ENCODE data around the gene MAP3K7CL. TPM values are rescaled to one million over a fixed set of nuclear protein-coding genes. Genes with fewer than 3 reads are reported as not detected.

The MAP3K7CL gene
- total RNA-seq, 6 experiments from 2014 or later = 6.2 to 11.4 (median 7.6) TPM

GRCh38 chr21:29193901-29194300 lies 63.5 kb downstream of the MAP3K7CL start:
- H3K4me3 Mint-ChIP-seq = no peak overlapping the region
- no peak for DNase-seq
- no peaks in the 10 kb centered on the region for H3K9me3 Mint-ChIP-seq
- H3K36me3 Mint-ChIP-seq (ENCODE audit: low read depth) = 0 out of 2 replicates have a peak, but pooled peaks cover 5% of the 10 kb centered on the region
- H3K4me1 Mint-ChIP-seq (ENCODE audit: low read depth) = peaks cover 82% of the 10 kb centered on the region
- no peaks in the 10 kb centered on the region for H3K27me3 Mint-ChIP-seq (ENCODE audit: insufficient read depth)
- H3K27ac Mint-ChIP-seq = no peak overlapping the region
- TF ChIP-seq, protein P1, sequence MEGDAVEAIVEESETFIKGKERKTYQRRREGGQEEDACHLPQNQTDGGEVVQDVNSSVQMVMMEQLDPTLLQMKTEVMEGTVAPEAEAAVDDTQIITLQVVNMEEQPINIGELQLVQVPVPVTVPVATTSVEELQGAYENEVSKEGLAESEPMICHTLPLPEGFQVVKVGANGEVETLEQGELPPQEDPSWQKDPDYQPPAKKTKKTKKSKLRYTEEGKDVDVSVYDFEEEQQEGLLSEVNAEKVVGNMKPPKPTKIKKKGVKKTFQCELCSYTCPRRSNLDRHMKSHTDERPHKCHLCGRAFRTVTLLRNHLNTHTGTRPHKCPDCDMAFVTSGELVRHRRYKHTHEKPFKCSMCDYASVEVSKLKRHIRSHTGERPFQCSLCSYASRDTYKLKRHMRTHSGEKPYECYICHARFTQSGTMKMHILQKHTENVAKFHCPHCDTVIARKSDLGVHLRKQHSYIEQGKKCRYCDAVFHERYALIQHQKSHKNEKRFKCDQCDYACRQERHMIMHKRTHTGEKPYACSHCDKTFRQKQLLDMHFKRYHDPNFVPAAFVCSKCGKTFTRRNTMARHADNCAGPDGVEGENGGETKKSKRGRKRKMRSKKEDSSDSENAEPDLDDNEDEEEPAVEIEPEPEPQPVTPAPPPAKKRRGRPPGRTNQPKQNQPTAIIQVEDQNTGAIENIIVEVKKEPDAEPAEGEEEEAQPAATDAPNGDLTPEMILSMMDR (IDR thresholded peaks at IDR 0.05) = no peak

DNA sequence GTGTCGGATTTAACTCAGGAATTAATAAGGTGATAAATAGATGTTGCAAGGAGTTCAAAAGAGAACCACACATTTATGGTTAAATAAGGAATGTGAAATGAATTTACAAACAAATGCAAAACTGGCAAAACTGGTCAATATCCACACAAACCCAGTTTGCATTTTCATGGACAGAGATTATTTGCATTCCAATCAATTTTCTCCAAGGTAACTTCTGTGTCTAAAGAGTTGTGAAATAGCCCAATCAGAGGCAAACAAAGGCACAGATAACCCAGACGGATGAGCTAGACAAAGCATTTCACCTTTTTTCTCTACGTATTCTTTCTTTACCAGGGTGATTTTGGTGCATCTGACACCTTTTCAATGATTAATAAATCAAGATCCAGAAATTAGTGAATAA lies 63.9 kb downstream of the MAP3K7CL start:
- H3K4me1 Mint-ChIP-seq (ENCODE audit: low read depth) = peaks cover 78% of the 10 kb centered on the region
- H3K9me3 Mint-ChIP-seq = no peaks in the 10 kb centered on the region
- H3K27me3 Mint-ChIP-seq (ENCODE audit: insufficient read depth) = no peaks in the 10 kb centered on the region
- DNase-seq = no peak
- H3K27ac Mint-ChIP-seq = peak overlapping the region; percentile 89; the same call in 1 of the 2 replicates
- peak overlapping the region; percentile 86 for H3K4me3 Mint-ChIP-seq
- H3K36me3 Mint-ChIP-seq (ENCODE audit: low read depth) = 0 out of 2 replicates have a peak, but pooled peaks cover 5% of the 10 kb centered on the region
- TF ChIP-seq, protein P1 (IDR thresholded peaks at IDR 0.05) = no peak

GRCh38 chr21:29194847-29195246 lies 64.4 kb downstream of the MAP3K7CL start:
- H3K9me3 Mint-ChIP-seq = no peaks in the 10 kb centered on the region
- 0 out of 2 replicates have a peak, but pooled peaks cover 5% of the 10 kb centered on the region for H3K36me3 Mint-ChIP-seq (ENCODE audit: low read depth)
- no peaks in the 10 kb centered on the region for H3K27me3 Mint-ChIP-seq (ENCODE audit: insufficient read depth)
- peaks cover 73% of the 10 kb centered on the region for H3K4me1 Mint-ChIP-seq (ENCODE audit: low read depth)
- H3K27ac Mint-ChIP-seq = peak overlapping the region; percentile 89
- TF ChIP-seq, protein P1 (IDR thresholded peaks at IDR 0.05) = no peak
- DNase-seq = peak; percentile 41
- peak overlapping the region; percentile 86 for H3K4me3 Mint-ChIP-seq

- peak overlapping the region; percentile 89 for H3K27ac Mint-ChIP-seq
- TF ChIP-seq, protein P1 (IDR thresholded peaks at IDR 0.05) = peak; percentile 64
- DNase-seq = peak; percentile 79
Observed at GRCh38 chr21:29195981-29196669, 65.7 kb downstream of the MAP3K7CL start.

DNA sequence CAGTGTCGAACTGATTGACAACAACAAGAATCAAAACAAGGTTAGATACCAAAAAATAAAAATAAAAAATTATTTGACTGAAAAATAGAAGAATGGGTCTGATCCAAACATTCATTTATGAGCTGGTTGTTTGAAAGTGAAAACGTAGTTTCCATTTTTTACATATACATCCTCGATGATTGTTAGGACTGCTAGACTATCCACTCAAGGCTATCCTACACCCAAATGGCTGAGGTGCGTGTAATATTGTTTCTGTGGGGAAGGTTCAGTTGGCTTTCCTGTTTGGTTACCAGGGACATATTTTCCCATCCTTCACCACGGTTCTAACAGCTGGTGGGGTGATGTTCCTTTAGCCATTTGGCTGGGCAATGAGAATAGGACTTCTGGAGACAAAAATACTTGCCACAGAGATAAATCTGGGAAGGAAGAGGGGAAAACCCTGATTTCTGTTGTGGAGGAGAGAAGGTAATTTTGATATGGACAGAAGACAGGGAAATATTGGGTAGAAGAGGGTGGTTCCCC lies 66.3 kb downstream of the MAP3K7CL start:
- H3K9me3 Mint-ChIP-seq = peaks cover 11% of the 10 kb centered on the region
- peaks cover 16% of the 10 kb centered on the region for H3K36me3 Mint-ChIP-seq (ENCODE audit: low read depth)
- peak overlapping the region; percentile 89 for H3K27ac Mint-ChIP-seq
- no peaks in the 10 kb centered on the region for H3K27me3 Mint-ChIP-seq (ENCODE audit: insufficient read depth)
- H3K4me1 Mint-ChIP-seq (ENCODE audit: low read depth) = peaks cover 54% of the 10 kb centered on the region
- TF ChIP-seq, protein P1 (IDR thresholded peaks at IDR 0.05) = no peak
- no peak for DNase-seq
- H3K4me3 Mint-ChIP-seq = peak overlapping the region; percentile 86

More at GRCh38 chr21:29195981-29196669, 65.7 kb downstream of the MAP3K7CL start:
- H3K27me3 Mint-ChIP-seq (ENCODE audit: insufficient read depth) = no peaks in the 10 kb centered on the region
- peak overlapping the region; percentile 86 for H3K4me3 Mint-ChIP-seq
- H3K36me3 Mint-ChIP-seq (ENCODE audit: low read depth) = peaks cover 10% of the 10 kb centered on the region
- peaks cover 5% of the 10 kb centered on the region for H3K9me3 Mint-ChIP-seq
- H3K4me1 Mint-ChIP-seq (ENCODE audit: low read depth) = peaks cover 60% of the 10 kb centered on the region

All from HFFc6 (cell line).